Body of pancreas (tissue), 4 donors: ENCODE measurements around the gene CELF1.

Source experiments
- CTCF ChIP-seq, 7 experiments: fragments of 450-650 bp in 4 of 7; fragments of 200-600 bp in 3 of 7; sonication (generic) in 3 of 7; IDR thresholded peaks; one replicate each; pipeline ENCODE4 v1.5.1; 2016 to 2019; ENCODE audit warnings: antibody characterized with exemption in 7 of 7
- POLR2A ChIP-seq, 3 donors: fragments of 450-650 bp; IDR thresholded peaks; one replicate each; pipeline ENCODE4 v1.6.1; 2016; ENCODE audit warnings: antibody characterized with exemption in 3 of 3, mild to moderate bottlenecking in 2 of 3

GRCh38 chr11:47538741-47539565 lies 14.0 kb downstream of the CELF1 start:
- TF ChIP-seq CTCF (IDR thresholded peaks at IDR 0.05) (no peak), POLR2A (IDR thresholded peaks at IDR 0.05) (no peak)
